ENCODE data around the gene DNAH1.

DNA sequence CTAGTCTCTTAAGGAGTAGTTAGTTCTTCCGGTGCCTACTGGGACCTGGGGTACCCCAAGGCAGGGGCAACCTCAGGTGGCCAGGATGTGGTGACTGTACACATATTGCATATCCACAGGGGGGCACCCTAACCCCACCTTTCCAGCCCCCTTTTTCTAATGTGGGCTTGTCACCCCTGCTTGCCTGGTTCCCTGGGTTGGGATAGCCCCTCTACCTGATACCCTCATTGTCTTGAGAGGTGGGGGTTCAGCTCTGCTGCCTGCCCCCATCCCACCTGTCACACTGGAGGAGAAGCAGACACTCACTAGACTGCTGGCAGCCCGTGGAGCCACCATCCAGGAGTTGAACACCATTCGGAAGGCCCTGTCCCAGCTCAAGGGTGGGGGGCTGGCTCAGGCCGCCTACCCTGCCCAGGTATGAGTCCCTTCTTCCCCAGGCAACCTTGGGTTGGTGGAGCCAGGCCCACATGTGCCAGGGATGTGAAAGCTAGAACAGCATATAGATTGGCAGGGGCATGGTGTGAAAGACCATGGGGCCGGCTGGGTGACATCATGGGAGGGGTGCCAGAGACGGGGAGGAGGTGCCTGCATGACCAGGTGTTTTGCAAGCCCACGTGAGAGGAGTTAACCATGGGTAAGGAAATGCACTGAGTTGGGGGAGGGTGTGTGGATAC, 24.5 kb upstream of the DNAH1 start:
- TF ChIP-seq, protein P1, sequence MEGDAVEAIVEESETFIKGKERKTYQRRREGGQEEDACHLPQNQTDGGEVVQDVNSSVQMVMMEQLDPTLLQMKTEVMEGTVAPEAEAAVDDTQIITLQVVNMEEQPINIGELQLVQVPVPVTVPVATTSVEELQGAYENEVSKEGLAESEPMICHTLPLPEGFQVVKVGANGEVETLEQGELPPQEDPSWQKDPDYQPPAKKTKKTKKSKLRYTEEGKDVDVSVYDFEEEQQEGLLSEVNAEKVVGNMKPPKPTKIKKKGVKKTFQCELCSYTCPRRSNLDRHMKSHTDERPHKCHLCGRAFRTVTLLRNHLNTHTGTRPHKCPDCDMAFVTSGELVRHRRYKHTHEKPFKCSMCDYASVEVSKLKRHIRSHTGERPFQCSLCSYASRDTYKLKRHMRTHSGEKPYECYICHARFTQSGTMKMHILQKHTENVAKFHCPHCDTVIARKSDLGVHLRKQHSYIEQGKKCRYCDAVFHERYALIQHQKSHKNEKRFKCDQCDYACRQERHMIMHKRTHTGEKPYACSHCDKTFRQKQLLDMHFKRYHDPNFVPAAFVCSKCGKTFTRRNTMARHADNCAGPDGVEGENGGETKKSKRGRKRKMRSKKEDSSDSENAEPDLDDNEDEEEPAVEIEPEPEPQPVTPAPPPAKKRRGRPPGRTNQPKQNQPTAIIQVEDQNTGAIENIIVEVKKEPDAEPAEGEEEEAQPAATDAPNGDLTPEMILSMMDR (IDR thresholded peaks at IDR 0.05): peak; percentile 41 to 73 (median 58)
- no peak for TF ChIP-seq POLR2A (IDR thresholded peaks at IDR 0.05)

All from Peyer's patch (tissue), 4 donors.